HG02973 (cell line): ENCODE measurements around the gene MRPS10.
"Not testable (repeated sequence)": the region's sequence is repeated elsewhere in the genome, so short reads cannot be mapped to it uniquely, and the experiment has no call there.

Source experiments
- ATAC-seq: cut with Tn5 transposase; IDR thresholded peaks from one replicate; pipeline ENCODE4 v1.9.1; 2021; ENCODE audit warnings: moderate library complexity; ENCODE audit not compliant: unreplicated experiment

The MRPS10 gene

DNA sequence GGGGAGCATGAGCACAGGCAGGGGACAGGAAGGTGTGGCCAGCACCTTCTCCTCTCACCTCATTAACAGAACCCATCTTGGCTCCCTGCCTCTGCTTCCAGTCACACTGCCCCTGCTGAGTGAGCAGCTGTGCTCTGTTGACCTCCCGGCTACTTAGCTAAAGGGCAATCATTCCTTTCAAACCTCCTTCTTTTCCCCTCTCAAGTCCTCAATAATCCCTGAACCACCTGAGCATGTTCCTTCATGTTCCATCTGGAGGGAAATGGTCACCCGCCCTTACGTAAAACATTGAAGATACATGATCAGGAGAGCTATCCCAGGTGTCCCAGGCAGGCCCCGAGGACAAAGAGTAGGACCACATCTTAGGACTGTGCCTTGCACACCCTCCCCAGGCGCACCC is 21.7 kb upstream of the MRPS10 start:
- no peak for ATAC-seq

DNA sequence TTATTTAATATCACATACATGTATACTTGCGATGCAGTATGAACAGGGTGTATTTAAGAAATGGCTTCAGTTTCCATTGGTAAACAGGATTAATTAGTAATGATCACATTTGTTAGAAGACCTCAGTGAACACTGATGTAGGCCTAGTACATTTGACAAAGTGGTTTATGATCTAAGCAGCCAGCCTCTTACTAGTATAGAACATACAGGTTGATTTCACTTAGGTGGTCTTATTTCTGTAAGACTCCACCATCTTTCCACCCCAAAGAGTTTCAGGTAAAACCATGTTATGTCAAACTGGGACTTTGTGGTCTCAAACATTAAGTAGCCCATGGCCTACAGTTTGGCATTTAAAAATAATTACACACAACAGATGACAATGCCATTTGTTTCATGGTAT is 20.2 kb upstream of the MRPS10 start:
- ATAC-seq, result no peak

DNA sequence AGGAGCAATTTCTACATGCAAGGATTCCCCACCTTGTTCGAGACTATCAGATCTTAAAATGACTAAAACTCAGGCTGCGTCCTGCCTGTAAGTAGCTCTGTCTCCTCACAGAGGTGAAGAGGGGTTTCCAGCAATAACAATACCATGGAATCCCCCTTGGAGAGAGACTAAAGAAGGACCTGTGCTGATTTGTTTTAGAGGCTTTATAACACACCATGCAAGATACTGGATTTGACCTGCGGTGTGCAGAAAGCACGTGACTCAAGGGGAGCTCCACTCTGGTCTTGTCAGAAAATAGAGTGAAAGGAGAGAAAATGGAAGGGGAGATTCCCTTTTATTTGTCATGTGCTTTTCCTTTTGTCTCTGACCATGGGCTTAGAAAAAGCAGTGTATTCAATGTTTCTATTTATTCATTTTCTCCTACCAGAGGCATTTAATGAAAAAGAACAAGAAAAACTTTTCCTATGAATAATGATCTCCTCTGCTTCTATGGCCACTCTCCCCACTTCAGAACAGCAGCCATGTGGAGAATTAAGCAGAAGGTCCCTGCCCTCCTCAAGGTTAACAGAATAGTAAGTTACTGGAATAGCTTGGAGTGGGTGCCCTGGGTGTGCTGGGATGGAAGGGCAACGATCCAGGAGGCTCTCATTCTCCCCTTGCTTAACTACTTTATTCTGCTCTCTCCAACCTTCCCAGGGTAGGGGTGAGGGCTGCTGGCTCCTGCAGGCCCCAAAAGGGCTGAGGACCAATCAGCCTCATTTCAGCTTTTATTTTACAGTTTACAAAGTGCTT is 19.2 kb upstream of the MRPS10 start:
- ATAC-seq, result no peak

DNA sequence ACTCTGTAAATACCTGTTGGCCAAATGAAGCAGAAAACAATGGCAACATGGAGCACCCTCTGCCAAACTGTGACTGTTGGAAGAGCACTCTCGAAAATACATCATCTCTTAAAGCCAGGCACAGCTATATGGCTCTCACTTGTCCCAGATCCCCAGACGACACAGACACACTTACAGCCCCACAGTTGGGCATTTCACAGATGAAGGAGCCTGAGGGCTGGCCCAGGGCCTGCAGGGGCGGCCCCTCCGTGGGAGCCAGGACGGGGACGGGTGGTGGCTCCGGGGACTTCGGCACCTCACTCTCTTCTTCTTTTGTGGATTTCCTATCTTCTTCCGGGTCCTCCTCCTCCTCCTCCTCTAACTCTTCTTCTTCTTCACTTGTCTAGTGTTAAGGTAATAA is 18.4 kb upstream of the MRPS10 start:
- no peak for ATAC-seq

DNA sequence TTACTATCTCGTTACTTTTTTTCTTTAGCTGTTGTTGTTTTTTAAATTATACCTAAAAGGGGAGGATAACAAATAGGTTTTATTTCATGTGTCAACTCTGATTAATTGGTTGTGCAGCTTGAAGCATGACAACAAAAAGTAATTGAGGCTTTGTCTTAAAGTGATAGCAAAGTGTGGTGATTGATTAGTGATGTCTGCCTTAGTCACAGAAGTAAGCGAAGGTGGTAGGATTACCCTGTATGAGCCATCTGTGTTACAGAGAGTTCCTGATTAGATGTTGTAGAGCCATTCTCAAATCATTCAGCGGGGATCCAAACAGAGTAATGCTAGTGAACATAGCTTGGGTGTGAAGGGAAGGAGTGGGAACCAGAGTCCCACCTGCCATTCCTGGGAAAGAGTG is 14.4 kb upstream of the MRPS10 start:
- ATAC-seq, result no peak

DNA sequence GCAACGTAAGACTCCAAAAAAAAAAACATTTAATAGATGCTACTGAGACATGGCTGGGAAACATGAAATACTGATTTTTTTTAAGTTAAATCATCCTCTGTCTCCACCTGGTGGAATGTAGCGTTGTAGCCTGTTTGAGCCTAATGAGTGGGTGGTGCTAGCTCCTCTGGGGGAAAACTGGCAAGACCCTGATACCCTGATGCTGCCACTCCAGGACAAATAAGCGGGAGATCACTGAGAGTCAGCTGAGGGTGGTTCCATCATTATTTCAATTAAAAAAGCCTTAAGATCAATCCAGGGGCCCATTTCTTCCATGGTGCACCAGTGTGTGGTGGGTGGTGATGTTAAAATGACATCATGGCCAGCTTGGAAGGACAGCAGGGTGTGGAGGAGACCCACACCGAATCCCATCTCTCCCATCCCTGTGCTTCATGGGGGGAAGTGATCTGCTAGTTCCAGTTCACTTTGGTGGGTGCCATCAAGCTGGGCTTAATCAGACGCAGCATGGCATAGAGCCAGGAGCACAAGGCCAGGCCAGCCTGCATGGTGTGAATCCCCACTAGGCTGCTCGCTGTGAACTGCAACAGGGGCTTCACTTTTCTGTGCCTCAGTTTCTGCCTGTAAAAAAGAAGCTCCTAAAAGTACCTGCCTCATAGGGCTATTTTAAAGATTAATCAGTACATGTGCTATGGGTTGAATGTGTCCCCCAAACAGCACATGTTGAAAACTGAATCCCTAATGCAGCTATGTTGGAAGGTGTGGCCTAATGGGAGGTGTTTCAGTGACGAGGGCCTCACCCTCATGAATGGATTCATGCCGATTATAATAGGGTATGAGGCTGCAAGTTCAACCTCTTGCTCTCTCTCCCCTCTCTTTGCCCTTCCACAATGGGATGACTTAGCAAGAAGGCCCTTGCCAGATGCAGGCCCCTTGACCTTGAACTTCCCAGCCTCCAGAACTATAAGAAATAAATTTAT is 13.0 kb upstream of the MRPS10 start:
- no peak for ATAC-seq

DNA sequence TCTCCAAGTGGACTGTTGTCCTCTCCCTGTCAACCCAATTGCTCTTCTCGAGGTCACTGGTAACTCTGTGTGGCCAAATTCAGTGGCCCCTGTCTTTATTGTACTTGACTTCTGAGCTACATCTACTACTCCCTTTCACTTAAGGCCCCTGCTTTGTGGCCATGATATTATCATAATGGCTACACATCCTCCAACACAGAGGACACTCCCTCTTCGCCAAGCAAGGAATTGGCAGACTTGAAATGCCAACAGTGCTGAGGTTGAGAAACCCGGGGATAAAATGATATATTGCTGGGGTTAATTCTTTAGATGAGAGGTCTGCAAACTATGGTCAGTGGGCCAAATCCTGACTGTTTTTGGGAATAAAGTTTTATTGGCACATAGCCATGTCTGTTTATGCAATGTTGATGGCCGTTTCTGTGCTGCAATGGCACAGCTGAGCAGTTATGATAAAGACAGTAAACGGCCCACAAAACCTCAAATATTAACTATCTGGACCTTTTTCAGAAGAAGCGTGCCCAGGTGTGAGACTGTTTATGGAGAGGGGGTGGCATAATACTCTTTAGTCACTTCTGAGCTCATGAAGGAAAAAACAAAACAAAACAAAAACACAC is 12.0 kb upstream of the MRPS10 start:
- ATAC-seq, result no peak

DNA sequence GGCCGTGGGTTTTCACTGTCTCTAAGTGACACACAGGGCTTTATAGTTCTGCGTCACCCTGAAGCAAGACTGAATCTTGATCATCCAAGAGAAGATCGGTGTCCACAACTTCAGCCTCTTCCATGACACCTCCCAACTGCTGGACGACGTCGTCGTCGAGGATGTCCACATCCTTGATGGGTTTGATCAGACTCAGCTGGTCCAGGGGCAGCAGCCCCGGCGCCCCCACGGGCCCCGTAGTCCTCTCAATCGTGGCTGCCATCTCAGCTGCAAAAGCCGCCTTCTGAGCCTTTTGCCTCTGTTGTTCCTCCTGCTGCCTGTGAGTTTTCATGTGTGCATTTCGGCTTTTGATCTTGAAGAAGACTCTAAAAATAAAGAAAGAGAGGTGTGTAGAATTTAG is 10.6 kb upstream of the MRPS10 start:
- no peak for ATAC-seq

DNA sequence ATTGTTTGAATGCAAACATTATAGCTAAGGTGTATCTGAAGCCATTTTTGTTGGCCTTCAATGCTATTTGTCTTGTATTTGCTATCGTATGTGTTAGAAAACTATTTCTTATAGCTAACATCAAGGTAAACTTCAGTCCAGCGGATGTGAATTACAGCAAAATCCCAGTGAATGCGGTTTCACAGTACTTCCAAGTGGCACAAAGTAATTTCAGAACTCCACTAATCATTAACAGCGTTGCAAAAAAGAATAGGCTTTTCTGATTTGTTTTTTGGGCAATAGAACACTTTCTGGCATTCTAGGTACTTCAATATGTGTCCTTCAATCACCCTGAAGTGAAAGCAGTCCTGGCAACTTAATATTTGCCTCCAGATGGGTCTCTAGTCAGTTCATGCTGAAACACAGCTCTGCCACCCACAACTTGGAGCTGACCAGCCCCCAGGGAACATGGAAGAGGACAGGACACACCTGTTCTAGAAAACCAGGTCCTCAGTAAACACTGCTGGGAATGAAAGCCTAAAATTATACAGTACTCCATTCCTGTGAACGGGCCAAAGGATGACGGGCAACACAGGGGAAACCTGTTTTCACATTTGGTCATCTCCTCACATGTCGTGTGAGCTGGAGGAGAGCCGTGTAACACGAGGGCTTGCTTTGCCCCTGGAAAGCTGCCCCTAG is 9.7 kb upstream of the MRPS10 start:
- ATAC-seq, result no peak

DNA sequence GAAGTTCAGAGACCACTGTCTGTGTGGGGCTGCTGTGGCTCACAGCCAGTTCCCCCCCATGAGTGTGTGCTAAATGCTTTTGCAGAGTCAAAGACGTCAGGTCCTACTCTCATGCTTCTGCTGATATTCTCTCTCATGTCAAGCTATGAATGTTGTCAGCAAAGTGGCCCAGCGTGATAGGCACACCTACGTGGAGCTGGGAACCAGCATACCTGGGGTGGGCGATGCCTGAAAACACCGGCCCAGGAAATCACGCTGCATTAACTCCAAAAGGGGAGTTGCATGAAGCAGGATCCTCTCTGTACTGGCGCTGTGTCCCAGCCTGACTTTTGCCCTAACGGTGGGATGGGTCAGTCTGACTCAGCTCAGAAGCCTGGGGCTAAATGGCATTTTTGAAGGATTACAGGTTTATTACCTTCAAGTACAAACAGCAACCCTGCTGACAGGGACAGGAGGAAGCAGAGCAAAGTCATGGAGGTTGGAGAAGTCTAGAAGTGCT is 9.0 kb upstream of the MRPS10 start:
- no peak for ATAC-seq

DNA sequence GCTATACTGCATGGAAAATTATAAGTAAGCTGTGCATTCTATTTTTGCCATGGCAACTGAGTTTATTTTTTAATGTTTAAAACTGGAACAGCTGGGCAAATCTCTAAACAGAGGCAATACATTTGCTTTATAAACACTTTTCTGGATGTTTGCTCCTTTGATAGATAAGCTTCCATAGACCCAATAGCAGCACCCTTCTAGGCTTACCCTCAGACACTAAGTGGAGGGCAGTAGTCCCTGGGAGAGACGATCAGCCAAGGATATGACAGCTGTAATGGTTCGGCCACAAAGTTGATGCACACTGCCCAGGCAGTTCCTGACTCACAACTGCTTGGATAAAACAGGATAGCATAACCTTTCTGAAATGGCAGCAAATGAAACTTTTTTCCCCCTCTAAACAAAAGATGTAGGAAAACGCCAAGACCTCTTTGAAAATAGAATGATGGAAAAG is 8.5 kb upstream of the MRPS10 start:
- ATAC-seq, result no peak

DNA sequence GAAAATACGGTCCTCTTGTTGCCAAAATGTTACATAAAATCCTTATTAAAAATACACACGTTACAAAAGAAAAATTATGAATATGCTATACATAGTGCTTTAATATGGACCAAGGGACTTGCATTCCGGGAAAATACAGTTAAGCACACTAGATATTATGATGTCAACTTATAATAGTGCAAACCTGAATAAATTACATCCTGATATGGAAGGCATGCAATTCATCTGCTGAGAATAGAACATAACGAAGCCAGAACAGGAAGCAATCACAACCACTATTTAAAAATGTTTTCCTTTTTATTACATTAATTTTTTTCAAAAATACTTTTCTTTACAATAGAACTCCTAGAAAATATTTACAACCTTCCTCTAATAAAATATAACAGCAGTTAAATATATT is 7.8 kb upstream of the MRPS10 start:
- ATAC-seq, result no peak

DNA sequence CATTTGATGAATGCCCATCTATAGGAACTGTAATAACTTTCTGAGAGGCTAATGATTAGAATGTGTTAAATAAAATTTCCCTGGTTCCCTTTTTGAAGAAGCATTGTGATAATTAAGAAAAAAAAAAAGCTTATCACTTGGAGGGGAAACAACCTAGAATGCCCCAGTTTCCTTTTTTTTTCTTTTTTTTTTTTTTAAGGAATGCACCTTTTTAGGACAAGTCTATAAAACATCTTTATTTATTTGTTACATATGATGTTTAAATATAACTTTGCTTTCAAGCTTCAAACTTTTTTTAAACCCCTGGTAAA is 7.3 kb upstream of the MRPS10 start:
- ATAC-seq, result no peak

DNA sequence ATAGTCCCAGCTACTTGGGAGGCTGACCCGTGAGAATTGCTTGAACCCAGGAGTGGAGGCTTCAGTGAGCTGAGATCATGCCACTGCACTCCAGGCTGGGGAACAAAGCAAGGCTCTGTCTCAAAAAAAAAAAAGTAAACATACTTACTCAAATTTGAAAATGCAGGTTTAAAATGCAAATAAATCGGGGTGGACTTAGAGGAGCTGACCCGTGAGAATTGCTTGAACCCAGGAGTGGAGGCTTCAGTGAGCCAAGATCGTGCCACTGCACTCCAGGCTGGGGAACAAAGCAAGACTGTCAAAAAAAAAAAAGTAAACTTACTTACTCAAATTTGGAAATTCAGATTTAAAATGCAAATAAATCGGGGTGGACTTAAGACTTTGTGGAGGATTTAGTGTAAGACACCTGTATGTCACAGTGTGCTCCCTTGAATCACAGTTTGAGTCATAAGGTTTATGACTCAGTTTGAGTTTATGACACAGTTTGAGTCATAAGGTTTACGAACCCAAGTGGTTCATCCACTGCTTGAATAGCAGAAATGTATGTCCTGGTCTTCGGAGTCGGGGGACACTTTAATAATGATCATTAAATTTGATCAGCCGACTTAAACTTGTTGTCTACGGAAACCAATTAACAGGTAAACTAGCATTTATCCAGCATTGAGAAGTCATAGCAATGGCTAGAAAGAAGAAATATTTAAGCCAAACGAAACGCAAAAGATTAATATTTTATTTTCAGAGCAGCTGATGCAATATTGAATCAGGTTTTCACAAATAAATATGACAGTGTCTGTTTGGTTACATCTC is 6.8 kb upstream of the MRPS10 start:
- ATAC-seq, result peak; percentile 86

DNA sequence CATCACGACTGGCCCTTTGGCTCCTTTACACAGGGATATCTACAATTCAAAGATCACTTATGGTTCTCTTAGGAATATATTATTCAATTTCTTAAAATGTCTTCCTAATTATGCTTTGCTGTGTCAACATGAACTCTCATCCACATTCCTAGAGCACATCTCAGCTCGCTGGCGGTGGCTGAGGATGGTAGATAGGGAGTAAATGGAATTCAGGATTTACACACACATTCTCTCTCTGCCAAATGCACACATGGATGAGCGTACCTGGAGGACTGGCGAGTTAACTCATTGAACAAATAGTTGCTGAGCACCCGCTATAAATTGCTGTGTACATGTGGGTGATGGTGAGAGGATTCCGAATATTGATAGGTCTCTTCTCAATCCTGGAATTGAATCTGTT is 4.8 kb upstream of the MRPS10 start:
- no peak for ATAC-seq

DNA sequence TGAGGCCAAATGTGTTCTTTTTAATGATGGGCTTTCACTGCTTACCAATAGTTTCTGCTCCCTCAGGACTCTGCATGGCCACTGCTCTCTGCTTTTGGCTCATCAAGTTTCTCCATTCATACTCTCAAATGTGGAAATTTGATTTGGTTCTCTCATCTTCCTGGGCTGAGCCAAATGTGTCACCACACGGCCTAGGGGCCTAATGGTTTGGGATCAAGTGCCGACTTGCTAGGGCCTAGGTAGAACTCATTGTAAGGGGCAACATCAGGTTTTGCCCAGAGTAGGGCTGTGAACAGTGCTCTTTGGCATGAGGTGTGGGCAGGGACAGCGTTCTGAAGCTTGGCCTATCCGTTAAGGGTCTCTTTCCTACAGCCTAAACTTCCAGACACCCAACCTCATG is 3.9 kb upstream of the MRPS10 start:
- ATAC-seq, result no peak

DNA sequence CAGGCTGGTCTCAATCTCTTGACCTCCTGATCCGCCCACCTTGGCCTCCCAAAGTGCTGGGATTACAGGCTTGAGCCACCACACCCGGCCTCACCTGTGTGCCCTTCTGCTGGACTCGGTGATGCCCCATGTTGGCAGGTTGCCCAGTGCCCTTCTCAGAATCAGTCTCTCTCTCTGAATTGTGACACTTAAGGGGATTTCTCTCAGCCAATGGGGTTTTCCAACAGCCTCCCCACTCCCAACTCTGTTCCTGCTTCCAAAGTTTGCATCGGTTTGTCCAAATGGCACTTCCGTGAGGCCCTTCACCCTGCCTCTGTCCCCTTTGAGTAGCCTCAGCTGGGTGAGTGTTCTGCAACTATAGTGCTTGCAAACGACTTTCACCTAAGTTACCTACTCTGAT is 3.1 kb upstream of the MRPS10 start:
- ATAC-seq, result no peak

DNA sequence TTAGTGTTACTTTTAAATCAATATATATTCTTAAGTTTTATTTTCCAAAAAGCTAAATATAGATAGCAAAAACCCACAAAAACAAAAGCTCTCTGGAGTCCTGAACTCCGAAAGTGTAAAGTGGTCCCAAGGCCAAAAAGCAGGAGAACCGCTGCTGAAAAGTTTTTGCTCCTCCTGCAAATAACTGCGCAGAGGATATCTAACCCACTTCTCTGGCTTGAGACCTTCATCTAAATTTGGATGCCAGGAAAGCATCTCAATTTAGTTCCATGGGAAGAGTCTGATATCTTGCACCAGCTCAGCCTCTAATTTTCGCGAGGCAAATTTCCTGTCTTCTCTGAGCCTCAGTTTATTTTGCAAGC is 523 bp downstream of the MRPS10 start:
- no peak for ATAC-seq

DNA sequence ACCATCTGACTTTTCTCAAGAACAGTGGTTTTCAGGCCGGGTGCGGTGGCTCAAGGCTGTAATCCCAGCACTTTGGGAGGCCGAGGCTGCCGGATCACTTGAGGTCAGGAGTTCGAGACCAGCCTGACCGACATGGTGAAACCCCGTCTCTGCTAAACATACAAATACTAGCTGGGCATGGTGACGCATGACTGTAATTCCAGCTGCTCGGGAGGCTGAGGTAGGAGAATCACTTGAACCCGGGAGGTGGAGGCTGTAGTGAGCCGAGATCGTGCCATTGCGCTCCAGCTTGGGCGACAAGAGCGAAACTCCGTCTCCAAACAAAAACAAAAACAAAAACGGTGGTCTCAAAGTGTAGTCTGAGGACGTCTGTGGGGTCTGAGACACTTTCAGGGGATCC is 1.2 kb downstream of the MRPS10 start:
- ATAC-seq, result not testable (repeated sequence)

DNA sequence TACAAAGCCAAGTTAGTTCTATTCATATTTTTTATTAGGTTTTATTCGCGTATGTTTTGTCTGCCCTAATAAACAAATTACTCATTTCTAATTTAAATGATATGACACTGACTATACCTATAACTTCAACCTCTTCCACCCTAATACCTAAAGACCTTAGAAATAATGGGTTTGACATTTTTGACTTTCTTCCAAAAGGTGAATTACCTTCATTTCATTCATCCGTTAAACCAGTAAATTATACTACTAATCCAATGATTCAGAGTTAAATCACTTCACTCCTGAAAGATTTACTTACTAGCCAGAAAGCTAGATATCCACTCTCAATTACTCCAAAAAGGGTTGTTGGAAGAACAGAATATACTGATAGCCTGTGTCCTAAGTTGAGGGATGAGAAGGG is 5.2 kb downstream of the MRPS10 start:
- no peak for ATAC-seq
